ENCODE measurements around the gene CEACAM21. TPM values are rescaled to one million over a fixed set of nuclear protein-coding genes. Genes with fewer than 3 reads are reported as not detected.
"Not testable (repeated sequence)": the region's sequence is repeated elsewhere in the genome, so short reads cannot be mapped to it uniquely, and the experiment has no call there.

CEACAM21 gene
- total RNA-seq, 3 donors from 2014 or later: 0.44 to 0.66 (median 0.64) TPM

GRCh38 chr19:41578886-41579285, 2.9 kb downstream of the CEACAM21 start:
- intact Hi-C loops (cut with DNase I; ENCODE audit: low total_unique reads): no loop called here
- H3K27me3 ChIP-seq: no peaks in the 10 kb centered on the region
- TF ChIP-seq POLR2A (IDR thresholded peaks at IDR 0.05): no peak
- no peak for TF ChIP-seq POLR2AphosphoS5 (IDR thresholded peaks at IDR 0.05)
- no peak for TF ChIP-seq CTCF (IDR thresholded peaks at IDR 0.05)
- no peak for DNase-seq (ENCODE audit: low spot score in 2 of 2)
- H3K9me3 ChIP-seq: peaks cover 11 to 33% of the 10 kb centered on the region in 2 donors
- no peak overlapping the region for H3K27ac ChIP-seq
- H3K36me3 ChIP-seq: no peaks in the 10 kb centered on the region
- H3K4me1 ChIP-seq: no peaks in the 10 kb centered on the region
- H3K4me3 ChIP-seq: no peak overlapping the region

- H3K4me3 ChIP-seq; H3K36me3 ChIP-seq; intact Hi-C loops (cut with DNase I; ENCODE audit: low total_unique reads); H3K4me1 ChIP-seq; DNase-seq (ENCODE audit: low spot score in 2 of 2); H3K27ac ChIP-seq; H3K27me3 ChIP-seq: not testable (repeated sequence)
- H3K9me3 ChIP-seq: peaks cover 11 to 33% of the 10 kb centered on the region in 2 donors
Observed at GRCh38 chr19:41581068-41581467, 5.1 kb downstream of the CEACAM21 start.

- H3K27me3 ChIP-seq; H3K4me1 ChIP-seq; H3K36me3 ChIP-seq; intact Hi-C loops (cut with DNase I; ENCODE audit: low total_unique reads); H3K27ac ChIP-seq; DNase-seq (ENCODE audit: low spot score in 2 of 2); H3K4me3 ChIP-seq: not testable (repeated sequence)
- peaks cover 11 to 33% of the 10 kb centered on the region in 2 donors for H3K9me3 ChIP-seq
Observed at GRCh38 chr19:41582577-41583182, 6.7 kb downstream of the CEACAM21 start.

GRCh38 chr19:41584260-41584810, 8.4 kb downstream of the CEACAM21 start:
- no peak overlapping the region for H3K27ac ChIP-seq
- intact Hi-C loops (cut with DNase I; ENCODE audit: low total_unique reads): no loop called here
- H3K27me3 ChIP-seq: peaks cover 0 to under 1% of the 10 kb centered on the region in 2 donors
- no peaks in the 10 kb centered on the region for H3K36me3 ChIP-seq
- TF ChIP-seq POLR2A (IDR thresholded peaks at IDR 0.05) (no peak), CTCF (IDR thresholded peaks at IDR 0.05) (no peak), POLR2AphosphoS5 (IDR thresholded peaks at IDR 0.05) (no peak)
- DNase-seq (ENCODE audit: low spot score in 2 of 2): no peak
- H3K4me1 ChIP-seq: no peaks in the 10 kb centered on the region
- H3K4me3 ChIP-seq: no peak overlapping the region
- H3K9me3 ChIP-seq: peaks cover 11 to 33% of the 10 kb centered on the region in 2 donors

- peaks cover 0 to 7% of the 10 kb centered on the region in 2 donors for H3K27me3 ChIP-seq
- H3K36me3 ChIP-seq: no peaks in the 10 kb centered on the region
- H3K4me3 ChIP-seq: no peak overlapping the region
- H3K27ac ChIP-seq: no peak overlapping the region
- TF ChIP-seq CTCF (IDR thresholded peaks at IDR 0.05) (no peak), POLR2AphosphoS5 (IDR thresholded peaks at IDR 0.05) (no peak), POLR2A (IDR thresholded peaks at IDR 0.05) (no peak)
- H3K4me1 ChIP-seq: no peaks in the 10 kb centered on the region
- DNase-seq (ENCODE audit: low spot score in 2 of 2): no peak
- intact Hi-C loops (cut with DNase I; ENCODE audit: low total_unique reads): no loop called here
- H3K9me3 ChIP-seq: peaks cover 11 to 33% of the 10 kb centered on the region in 2 donors
Observed at GRCh38 chr19:41584931-41585330, 9.0 kb downstream of the CEACAM21 start.

- H3K27me3 ChIP-seq: peaks cover 0 to 10% of the 10 kb centered on the region in 2 donors
- no peaks in the 10 kb centered on the region for H3K4me1 ChIP-seq
- intact Hi-C loops (cut with DNase I; ENCODE audit: low total_unique reads): no loop called here
- DNase-seq (ENCODE audit: low spot score in 2 of 2): no peak
- no peak overlapping the region for H3K27ac ChIP-seq
- H3K9me3 ChIP-seq: peaks cover 8 to 28% of the 10 kb centered on the region in 2 donors
- no peak for TF ChIP-seq POLR2AphosphoS5 (IDR thresholded peaks at IDR 0.05)
- TF ChIP-seq CTCF (IDR thresholded peaks at IDR 0.05): no peak
- TF ChIP-seq POLR2A (IDR thresholded peaks at IDR 0.05): no peak
- H3K4me3 ChIP-seq: no peak overlapping the region
- no peaks in the 10 kb centered on the region for H3K36me3 ChIP-seq
Observed at GRCh38 chr19:41586064-41586463, 10.1 kb downstream of the CEACAM21 start.

All from breast epithelium (tissue), 4 donors.